HepG2 (cell line): Measurements from ENCODE around the gene AADAT.

Experiments used
- ARHGAP35 ChIP-seq: sonication (generic); formaldehyde crosslinking; IDR thresholded peaks from 2 replicates; pipeline ENCODE4 v1.9.0; 2022; ENCODE audit warnings: mild to moderate bottlenecking, inconsistent platforms, moderate library complexity, missing genetic modification reagents, borderline replicate concordance
- CBX1 ChIP-seq: IDR thresholded peaks from one replicate; pipeline ENCODE4 v1.6.1; 2016; ENCODE audit warnings: antibody characterized with exemption, low read depth
- CTCF ChIP-seq: sonication (generic); formaldehyde crosslinking; IDR thresholded peaks from 2 replicates; pipeline ENCODE4 v1.5.0; 2020; ENCODE audit warnings: mild to moderate bottlenecking, missing genetic modification reagents, moderate library complexity
- POLR2A ChIP-seq, 2 experiments: IDR thresholded peaks; 2 replicates each; pipeline ENCODE4 v1.6.1; 2011; ENCODE audit warnings: low read depth in 2 of 2, low read length in 2 of 2, mild to moderate bottlenecking in 1 of 2, moderate library complexity in 1 of 2; ENCODE audit not compliant: insufficient read depth in 1 of 2
- TEF ChIP-seq: sonication (generic); formaldehyde crosslinking; IDR thresholded peaks from 2 replicates; pipeline ENCODE4 v1.5.0; 2020; ENCODE audit warnings: missing genetic modification reagents
- USF2 ChIP-seq, 2 experiments: sonication (generic) in 1 of 2; formaldehyde crosslinking in 1 of 2; IDR thresholded peaks; 2 replicates each; pipeline versions ENCODE4 v1.5.1 to v1.6.1; 2011 to 2020; ENCODE audit warnings: borderline replicate concordance in 1 of 2, low read depth in 1 of 2, low read length in 1 of 2, mild to moderate bottlenecking in 1 of 2, missing genetic modification reagents in 1 of 2, moderate library complexity in 1 of 2
- ZKSCAN1 ChIP-seq: fragments of 150-350 bp; IDR thresholded peaks from 2 replicates; pipeline ENCODE4 v1.6.1; 2014; ENCODE audit warnings: low read length
- ZKSCAN5 ChIP-seq: sonication (generic); formaldehyde crosslinking; IDR thresholded peaks from 2 replicates; pipeline ENCODE4 v1.5.1; 2020; ENCODE audit warnings: mild to moderate bottlenecking, missing genetic modification reagents
- ZNF296 ChIP-seq: sonication (generic); formaldehyde crosslinking; conservative IDR thresholded peaks from 2 replicates; pipeline ENCODE4 v1.5.0; 2020; ENCODE audit warnings: mild to moderate bottlenecking, missing genetic modification reagents
- ZNF343 ChIP-seq: sonication (generic); formaldehyde crosslinking; IDR thresholded peaks from 2 replicates; pipeline ENCODE4 v1.4.0; 2020; ENCODE audit warnings: mild to moderate bottlenecking, missing genetic modification reagents
- ZNF639 ChIP-seq: conservative IDR thresholded peaks from 2 replicates; pipeline ENCODE4 v1.6.1; 2018; ENCODE audit warnings: missing genetic modification reagents

DNA sequence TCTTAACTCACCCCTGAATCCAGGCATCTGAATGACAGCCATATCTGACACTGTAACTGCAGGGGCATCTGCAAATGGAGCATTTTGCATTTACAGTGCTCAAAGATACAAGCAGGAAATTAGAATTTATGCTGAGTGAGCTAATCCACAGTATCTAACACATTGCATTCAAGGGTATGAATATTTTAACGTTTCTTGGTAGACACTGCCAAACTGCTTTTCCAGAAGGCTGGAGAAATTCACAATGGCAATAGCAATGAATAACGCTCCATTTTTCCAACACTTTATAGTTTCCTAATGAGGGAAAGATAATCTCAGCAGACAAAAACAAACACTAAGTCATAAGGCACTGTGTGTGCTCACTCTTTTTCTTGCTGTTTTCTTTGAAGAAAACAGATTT is 30.9 kb downstream of the AADAT start:
- no peak for TF ChIP-seq POLR2A (IDR thresholded peaks at IDR 0.05; ENCODE audit: insufficient read depth in 1 of 2, low read depth in 2 of 2, low read length in 2 of 2)
- no peak for TF ChIP-seq ZNF639 (CRISPR knock-in tag)
- TF ChIP-seq ZNF343, result no peak
- TF ChIP-seq CBX1, result no peak
- TF ChIP-seq CTCF, result no peak
- TF ChIP-seq ZKSCAN5, result no peak
- TF ChIP-seq ARHGAP35, result no peak
- TF ChIP-seq USF2 (IDR thresholded peaks at IDR 0.05; ENCODE audit: low read depth, low read length), result no peak
- no peak for TF ChIP-seq USF2 (CRISPR knock-in tag; IDR thresholded peaks at IDR 0.05; ENCODE audit: borderline replicate concordance)
- TF ChIP-seq ZKSCAN1, result no peak
- no peak for TF ChIP-seq TEF (CRISPR knock-in tag)
- no peak for TF ChIP-seq ZNF296 (CRISPR knock-in tag)
